Hematopoietic multipotent progenitor cell treated with erythropoietin and hydrocortisone succinate and interleukin-3 and kit ligand, for 8 days (in vitro differentiated cells): ENCODE measurements around the gene SPDEF.

Source experiments
- DNase-seq: peaks from one replicate; pipeline ENCODE4 v3.0.0-alpha.2; 2015

The SPDEF gene

GRCh38 chr6:34543421-34543820 lies 12.7 kb downstream of the SPDEF start:
- no peak for DNase-seq

- DNase-seq, result no peak
Measured at GRCh38 chr6:34540841-34541240, 15.3 kb downstream of the SPDEF start.

DNA sequence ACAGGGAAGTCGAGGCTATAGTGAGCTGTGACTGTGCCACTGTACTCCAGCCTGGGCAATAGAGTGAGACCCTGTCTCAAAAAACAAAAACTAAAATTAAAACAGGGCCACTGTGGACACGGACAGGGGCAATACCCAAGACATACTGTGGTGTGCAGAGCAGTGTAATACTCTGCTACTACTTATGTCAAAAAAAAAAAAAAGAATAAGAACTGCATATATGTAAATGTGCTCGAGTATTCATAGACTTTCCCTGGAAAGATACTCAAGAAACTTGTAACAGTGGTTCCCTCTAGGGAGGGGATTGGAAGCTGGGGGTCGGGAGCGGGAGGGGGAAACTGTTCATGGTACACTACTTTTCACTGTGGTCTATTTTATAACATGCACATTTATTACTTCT lies 15.9 kb downstream of the SPDEF start:
- no peak for DNase-seq

- DNase-seq, result no peak
Measured at GRCh38 chr6:34539181-34539580, 16.9 kb downstream of the SPDEF start.

GRCh38 chr6:34538581-34538980 lies 17.5 kb downstream of the SPDEF start:
- no peak for DNase-seq

DNA sequence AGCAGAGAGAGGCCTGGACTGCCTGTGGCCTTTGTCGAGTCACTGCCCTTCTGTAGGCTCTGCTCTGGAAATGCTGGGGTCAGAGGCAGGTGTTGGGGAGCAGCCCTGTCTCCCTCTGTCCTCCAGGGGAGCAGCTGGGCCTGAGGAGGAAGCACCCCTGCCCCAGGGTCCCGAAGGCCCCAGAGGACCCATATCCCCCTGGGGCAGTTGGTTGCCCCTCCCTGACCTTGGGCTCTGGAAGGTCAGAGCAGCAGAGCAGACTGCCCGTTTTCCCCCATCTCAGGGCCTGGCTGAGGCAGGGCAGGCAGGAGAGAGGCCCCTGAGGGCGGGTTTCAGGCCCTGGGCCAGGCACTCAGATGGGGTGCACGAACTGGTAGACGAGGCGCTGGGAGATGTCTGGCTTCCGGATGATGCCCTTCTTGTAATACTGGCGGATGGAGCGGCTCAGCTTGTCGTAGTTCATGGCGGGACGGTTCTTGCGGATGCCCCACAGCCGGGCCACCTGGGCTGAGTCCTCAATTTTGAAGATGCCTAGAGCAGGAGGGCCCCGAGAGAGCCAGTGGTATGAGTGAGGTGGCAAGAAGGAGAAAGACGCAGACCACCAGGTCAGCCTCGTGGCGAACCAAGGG lies 18.1 kb downstream of the SPDEF start:
- DNase-seq, result no peak

DNA sequence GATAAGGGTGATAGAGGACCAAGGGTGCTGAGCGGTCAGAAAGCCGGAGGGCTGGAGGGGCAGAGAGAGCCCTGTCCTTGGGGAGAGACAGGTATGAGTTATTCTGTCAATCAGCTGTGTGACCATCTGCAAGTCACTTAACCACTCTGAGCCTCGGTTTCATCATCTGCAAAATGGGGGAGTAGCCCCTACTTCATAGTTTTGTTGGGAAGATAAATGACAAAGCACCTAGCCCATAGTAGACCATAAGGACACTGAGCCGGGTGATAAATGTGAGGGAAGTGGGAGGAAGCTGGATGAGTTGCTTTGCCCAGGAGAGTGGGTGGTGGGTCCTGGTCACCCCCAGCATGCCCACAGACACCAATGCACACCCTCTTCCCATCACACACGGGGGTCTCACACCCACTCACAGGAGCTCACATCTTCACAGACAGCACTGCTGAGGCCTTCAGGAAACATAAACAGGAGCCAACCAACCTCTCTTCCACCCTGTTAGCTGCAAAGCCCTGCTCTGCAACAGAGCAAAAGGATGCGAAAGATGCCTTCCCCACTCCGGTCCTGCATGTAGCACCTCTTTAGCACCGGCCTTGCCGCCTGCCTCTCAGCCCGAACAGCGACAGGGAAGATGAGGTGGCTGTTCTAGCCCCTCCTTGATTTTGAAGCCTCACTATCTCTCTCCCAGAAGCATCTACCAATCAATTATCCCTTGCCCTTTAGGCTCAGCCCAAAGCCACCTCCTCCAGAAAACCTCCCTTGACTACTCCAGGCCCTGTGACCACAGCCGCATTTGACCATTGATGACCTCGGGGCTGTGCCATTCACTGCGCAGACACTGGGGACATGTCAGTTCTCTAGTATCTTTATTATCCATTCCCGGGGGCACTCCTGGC lies 18.9 kb downstream of the SPDEF start:
- DNase-seq, result no peak

DNA sequence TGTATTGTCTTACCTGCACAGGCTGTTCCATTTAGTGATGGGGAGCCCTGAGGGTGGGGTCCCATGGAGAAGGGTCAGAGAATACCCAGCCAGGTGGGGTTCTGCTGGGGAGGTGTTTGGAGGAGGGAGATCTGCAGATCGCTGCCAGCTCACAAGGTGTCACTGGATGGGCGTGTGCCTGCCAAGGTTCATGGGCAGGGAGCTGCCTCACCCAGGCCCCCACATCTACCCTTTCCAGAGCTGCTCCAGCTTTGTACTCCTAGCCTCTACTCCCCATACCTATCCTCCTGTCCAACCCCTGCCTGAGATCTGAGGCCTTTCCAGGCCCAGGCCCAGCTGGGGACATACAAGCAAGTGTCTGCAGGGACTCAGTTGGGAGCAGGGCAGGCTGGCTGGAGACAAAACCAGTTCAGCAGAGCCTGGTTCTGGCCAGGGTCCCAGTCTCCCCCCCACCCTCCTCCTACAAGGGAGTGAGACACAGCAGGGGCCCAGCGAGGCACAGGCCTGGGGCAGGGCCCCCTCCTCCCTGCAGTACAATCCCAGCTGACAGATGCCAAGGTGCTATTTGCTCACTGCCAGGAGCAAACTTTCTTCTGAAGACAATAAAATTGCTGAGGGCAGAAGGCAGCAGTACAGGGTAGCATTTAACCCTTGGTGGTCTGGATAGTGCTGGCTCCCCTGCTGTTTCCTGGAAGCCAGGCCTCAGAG lies 19.7 kb downstream of the SPDEF start:
- DNase-seq, result no peak

- no peak for DNase-seq
Measured at GRCh38 chr6:34535646-34536045, 20.5 kb downstream of the SPDEF start.

DNA sequence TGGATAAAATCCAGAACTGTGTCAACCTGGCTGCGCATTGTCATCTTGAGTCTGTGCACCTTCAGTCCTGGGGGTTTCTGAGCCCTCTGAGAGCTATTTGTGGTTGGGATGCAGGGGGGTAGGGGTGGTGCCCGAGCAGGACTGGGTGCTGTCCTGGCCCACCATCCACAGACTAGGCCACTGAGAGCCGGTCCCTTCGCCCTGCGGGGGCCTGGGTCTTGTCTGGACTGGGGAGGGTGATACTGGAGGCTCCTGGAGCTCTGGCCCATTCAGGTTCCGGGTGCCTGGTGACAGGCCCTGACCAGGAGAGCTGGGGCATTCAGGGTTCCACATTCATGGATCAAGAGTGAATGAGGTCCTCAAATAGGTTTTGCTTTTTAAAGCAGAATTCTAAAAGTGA lies 20.9 kb downstream of the SPDEF start:
- no peak for DNase-seq

DNA sequence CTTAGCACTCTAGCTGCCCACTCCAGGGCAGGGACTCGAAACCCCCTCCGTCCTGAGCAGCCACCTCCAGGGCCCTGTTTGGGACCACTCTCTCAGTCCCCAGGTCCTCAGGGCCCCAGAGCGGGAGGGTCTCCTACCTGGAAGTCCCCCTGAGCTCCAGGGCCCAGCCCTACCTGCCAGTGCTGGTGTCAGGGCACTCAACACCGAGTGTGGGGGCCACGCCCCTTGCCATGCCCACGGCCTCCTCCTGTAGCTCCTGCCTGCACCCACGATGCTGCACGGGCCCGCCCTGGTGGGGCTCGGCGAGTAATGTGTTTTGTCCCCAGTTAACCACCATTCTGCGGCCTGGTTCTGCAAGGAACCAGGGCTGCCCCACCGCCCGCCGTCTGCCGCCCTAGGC lies 21.5 kb downstream of the SPDEF start:
- no peak for DNase-seq

DNA sequence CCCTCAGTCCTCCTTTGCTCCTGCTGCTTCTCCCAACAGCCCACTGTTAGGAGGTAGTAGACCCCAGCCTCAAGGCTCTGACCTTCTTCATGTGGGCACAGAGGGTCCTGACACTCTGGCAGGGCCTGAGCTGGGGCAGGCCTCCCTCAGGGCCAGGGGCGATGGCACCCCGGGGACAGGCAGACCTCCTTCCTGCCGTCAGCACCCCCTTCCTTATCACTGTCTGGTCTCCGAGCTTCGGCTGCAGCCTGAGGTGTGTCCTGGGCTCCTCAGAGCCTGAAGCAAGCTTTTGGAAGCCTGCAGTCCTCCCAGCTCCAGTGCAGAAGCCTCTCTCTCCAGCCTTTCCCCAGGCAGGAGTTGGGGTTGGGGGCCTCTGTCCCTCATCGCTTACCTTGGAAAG lies 22.0 kb downstream of the SPDEF start:
- no peak for DNase-seq

DNA sequence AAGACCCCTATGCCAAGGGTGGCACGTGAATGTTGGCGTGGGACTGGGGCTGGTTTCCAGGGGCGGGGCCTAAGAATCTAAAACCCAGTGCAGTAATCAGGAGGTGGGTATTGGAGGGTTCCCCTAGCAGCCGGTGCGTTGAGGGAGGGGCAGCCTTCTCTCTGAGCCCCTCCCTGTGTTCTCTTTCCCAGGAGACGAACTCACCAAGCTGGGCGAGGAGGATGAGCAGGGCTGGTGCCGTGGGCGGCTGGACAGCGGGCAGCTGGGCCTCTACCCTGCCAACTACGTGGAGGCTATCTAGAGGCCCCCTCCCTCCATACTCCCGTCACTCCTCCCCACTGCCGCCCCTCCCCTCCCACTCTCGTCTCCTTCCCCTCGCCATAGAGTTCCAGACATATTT lies 23.9 kb downstream of the SPDEF start:
- DNase-seq, result no peak

GRCh38 chr6:34531580-34532201 lies 24.4 kb downstream of the SPDEF start:
- peak; percentile 50 for DNase-seq

DNA sequence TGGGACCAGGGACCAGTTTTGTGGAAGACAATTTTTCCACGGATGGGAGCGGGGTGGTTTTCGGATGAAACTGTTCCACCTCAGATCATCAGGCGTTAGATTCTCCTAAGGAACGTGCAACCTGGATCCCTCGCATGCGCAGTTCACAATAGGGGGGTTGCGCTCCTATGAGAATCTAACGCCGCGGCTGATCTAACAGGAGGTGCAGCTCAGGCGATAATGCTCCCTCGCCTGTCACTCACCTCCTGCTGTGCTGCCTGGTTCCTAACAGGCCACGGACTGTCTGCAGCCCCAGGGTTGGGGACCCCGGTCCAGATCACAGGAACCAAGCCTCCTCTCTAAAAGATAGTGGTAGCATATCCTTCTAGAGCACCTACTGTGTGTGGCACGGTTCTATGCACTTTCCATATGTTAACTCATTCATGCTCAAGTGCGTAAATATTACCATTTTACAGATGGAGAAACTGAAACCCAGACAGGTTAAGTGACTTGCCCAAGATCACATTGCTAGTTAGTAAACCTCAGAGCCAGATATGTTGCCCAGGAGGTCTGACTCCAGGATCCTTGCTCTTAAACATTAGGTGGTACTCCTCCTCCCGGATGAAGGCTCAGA lies 25.3 kb downstream of the SPDEF start:
- DNase-seq, result no peak

GRCh38 chr6:34529665-34530327 lies 26.3 kb downstream of the SPDEF start:
- no peak for DNase-seq

GRCh38 chr6:34528996-34529664 lies 27.0 kb downstream of the SPDEF start:
- no peak for DNase-seq

DNA sequence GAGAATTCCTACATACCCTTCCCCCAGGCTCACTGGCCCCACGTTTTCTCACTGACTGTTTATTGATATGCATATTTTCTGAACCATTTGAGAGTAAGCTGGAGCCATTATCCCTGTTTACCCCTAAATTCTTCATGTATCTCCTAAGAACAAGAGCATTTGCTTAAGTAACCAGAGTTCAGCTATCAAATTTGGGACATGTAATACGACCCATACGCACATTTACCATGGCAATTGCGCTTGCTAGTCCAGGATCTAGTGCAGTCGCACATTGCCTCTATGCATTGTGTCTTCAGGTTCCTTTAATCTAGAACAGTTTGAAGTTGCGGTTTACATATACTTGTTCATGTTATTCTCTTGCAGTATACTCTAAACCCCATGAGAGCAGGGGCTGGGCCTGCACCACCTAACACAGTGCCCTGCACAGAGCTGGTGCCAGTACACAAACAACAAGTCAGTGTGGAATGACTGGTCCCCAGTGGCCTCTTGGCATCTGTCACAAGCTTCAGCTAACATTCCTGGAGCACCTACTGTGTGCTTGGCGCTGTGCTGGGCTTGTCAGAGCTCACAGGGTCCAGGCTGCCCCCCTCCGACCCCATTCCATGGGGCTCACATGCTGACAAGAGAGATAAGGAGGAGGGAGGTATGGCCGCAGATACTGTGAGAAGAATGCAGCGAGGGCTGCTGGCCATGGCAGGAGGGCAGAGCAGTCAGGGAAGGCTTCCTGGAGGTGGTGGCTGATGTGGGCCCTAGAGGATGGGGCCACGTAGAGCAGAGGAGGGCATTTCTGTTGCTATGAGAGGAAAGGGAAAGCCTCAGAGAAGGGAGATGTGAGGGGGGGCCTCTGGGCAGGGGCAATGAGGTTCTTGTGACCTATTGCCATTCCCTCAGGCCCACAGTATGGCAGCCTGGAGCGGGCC lies 28.1 kb downstream of the SPDEF start:
- no peak for DNase-seq

- peak; percentile 90 for DNase-seq
Measured at GRCh38 chr6:34526992-34527728, 29.0 kb downstream of the SPDEF start.
